Adipocyte (in vitro differentiated cells): Measurements from ENCODE around the gene ST6GALNAC4.

Experiments
- DNase-seq: peaks from one replicate; pipeline ENCODE4 v3.0.0-alpha.2; 2015; ENCODE audit warnings: low read depth
- H3K27me3 ChIP-seq: replicated peaks from 2 replicates; pipeline ENCODE4 v1.7.0; 2013; ENCODE audit warnings: mild to moderate bottlenecking, low read length, moderate library complexity; ENCODE audit not compliant: control insufficient read depth, insufficient read depth
- H3K36me3 ChIP-seq: 2 replicates; pipeline ENCODE4 v1.7.0; 2013; ENCODE audit warnings: low read length, mild to moderate bottlenecking, moderate library complexity; ENCODE audit not compliant: control insufficient read depth, insufficient read depth, severe bottlenecking
- H3K4me1 ChIP-seq: 2 replicates; pipeline ENCODE4 v1.7.0; 2013; ENCODE audit warnings: mild to moderate bottlenecking, low read length, moderate library complexity; ENCODE audit not compliant: control insufficient read depth, insufficient read depth
- H3K4me3 ChIP-seq: 2 replicates; pipeline ENCODE4 v1.7.0; 2013; ENCODE audit warnings: mild to moderate bottlenecking, low read length, moderate library complexity
- H3K9ac ChIP-seq: 2 replicates; pipeline ENCODE4 v1.7.0; 2013; ENCODE audit warnings: mild to moderate bottlenecking, low read length, moderate library complexity
- H3K9me3 ChIP-seq: 2 replicates; pipeline ENCODE4 v1.7.0; 2013; ENCODE audit warnings: mild to moderate bottlenecking, low read length, moderate library complexity; ENCODE audit not compliant: control insufficient read depth

Gene ST6GALNAC4

GRCh38 chr9:127955294-127956015 is 38.6 kb upstream of the ST6GALNAC4 start:
- no peaks in the 10 kb centered on the region for H3K27me3 ChIP-seq
- no peaks in the 10 kb centered on the region for H3K9me3 ChIP-seq
- H3K9ac ChIP-seq = no peak overlapping the region
- no peaks in the 10 kb centered on the region for H3K36me3 ChIP-seq
- no peak for DNase-seq
- no peak overlapping the region for H3K4me3 ChIP-seq
- H3K4me1 ChIP-seq = peaks cover 7% of the 10 kb centered on the region

- no peak for DNase-seq
- Histone ChIP-seq H3K36me3 (no peaks in the 10 kb centered on the region), H3K9me3 (no peaks in the 10 kb centered on the region), H3K4me1 (peaks cover 1% of the 10 kb centered on the region), H3K27me3 (no peaks in the 10 kb centered on the region), H3K4me3 (no peak overlapping the region), H3K9ac (no peak overlapping the region)
Observed at GRCh38 chr9:127954831-127955293, 38.0 kb upstream of the ST6GALNAC4 start.

DNA sequence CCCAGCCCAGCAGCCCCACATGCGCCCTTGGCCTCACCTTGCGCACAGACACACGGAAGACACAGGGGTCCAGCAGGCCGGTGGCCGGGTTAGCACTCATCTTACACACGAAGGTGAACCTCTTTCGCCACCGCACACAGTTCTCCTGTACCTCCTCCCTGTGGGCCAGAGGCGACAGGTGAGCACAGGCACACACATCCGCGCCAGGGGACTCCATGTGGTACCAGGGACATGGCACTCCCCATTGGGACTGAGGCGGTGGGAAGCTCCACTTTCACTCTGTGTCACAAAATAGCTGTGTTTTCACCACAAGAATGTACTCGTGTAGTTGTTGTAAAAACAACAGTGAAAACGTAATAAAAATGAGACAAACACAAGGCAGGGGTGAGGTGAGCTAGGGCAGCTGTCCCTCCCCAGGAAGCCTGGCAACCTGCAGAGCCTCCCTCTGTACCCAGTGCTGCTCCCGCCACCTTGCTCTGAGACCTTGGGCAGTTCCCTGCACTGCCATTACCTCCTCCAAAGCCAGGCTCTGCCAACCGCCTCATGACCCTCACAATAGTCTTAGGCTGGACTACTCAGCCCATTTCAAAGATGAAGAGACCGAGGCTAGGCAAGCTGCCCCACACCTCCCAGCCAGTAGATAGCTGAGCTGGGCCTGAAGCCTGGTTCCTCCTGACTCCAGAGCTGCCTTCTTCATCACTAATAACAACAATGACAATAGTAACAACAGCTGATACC is 37.1 kb upstream of the ST6GALNAC4 start:
- no peaks in the 10 kb centered on the region for H3K36me3 ChIP-seq
- H3K27me3 ChIP-seq = no peaks in the 10 kb centered on the region
- no peak for DNase-seq

DNA sequence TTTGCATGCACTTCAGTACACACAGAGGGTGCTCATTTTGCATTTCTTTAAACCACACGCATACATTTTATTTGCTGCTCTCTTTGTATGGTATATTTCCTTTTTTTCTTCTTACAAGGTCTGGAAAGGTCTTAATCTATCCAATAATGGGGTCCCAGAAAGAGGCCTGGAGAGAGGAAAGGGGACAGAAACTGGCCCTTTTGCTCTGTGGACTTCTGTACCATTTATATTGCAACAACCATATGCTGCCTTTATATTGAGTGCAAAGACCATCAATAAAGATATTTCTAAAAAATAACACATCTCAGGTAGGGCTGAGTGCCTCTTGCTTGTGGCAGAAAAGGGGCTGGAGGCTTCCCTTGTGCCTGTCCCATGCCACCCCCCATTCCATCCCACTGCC is 36.3 kb upstream of the ST6GALNAC4 start:
- no peak overlapping the region for H3K4me3 ChIP-seq

More for the DNA sequence above, 37.1 kb upstream of the ST6GALNAC4 start:
- Histone ChIP-seq H3K4me1 (no peaks in the 10 kb centered on the region), H3K4me3 (no peak overlapping the region), H3K9me3 (no peaks in the 10 kb centered on the region), H3K9ac (no peak overlapping the region)

DNA sequence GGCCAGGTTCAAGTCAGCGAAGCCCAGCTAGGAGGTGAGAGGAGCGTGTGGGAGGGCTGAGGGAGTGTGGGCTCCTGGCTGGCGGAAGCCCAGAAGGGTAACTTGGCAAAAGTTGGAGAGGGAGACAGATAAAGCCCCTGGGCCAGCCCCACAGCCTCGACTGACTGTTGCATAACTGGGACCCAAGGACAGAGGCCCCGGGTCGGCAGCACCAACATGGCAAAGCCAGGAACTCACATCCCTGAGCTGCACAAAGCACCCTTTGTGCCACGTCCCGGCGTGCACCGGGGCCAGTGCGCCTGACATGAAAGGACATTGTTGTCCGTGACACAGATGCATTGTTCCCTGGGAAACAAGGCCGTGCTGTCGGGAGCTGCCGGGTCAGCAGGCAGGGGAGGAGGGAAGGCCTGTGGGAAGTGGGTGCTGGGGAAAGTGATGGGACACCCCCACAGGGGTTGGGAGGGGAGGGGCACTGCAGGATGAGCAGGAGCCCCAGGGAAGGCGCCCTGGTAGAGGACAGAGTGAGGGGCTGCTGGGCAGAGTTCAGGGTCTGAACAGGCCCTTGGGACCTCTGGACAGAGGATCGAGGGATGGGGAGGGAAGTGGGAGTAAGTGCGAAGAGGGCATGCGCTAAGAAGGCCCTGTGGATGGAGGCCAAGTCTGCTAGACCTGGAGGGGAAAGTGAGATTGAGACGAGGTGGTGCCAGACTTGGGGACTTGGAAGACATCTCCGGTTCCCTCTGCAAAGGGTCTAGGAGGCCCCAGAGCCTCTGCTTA is 33.9 kb upstream of the ST6GALNAC4 start:
- no peak overlapping the region for H3K4me3 ChIP-seq
- H3K27me3 ChIP-seq = no peaks in the 10 kb centered on the region
- no peaks in the 10 kb centered on the region for H3K36me3 ChIP-seq
- peaks cover 9% of the 10 kb centered on the region for H3K4me1 ChIP-seq
- no peak overlapping the region for H3K9ac ChIP-seq
- no peak for DNase-seq
- no peaks in the 10 kb centered on the region for H3K9me3 ChIP-seq

More for the DNA sequence above, 36.3 kb upstream of the ST6GALNAC4 start:
- no peak for DNase-seq
- no peaks in the 10 kb centered on the region for H3K36me3 ChIP-seq
- H3K4me1 ChIP-seq = no peaks in the 10 kb centered on the region
- no peaks in the 10 kb centered on the region for H3K27me3 ChIP-seq
- no peak overlapping the region for H3K9ac ChIP-seq
- no peaks in the 10 kb centered on the region for H3K9me3 ChIP-seq

DNA sequence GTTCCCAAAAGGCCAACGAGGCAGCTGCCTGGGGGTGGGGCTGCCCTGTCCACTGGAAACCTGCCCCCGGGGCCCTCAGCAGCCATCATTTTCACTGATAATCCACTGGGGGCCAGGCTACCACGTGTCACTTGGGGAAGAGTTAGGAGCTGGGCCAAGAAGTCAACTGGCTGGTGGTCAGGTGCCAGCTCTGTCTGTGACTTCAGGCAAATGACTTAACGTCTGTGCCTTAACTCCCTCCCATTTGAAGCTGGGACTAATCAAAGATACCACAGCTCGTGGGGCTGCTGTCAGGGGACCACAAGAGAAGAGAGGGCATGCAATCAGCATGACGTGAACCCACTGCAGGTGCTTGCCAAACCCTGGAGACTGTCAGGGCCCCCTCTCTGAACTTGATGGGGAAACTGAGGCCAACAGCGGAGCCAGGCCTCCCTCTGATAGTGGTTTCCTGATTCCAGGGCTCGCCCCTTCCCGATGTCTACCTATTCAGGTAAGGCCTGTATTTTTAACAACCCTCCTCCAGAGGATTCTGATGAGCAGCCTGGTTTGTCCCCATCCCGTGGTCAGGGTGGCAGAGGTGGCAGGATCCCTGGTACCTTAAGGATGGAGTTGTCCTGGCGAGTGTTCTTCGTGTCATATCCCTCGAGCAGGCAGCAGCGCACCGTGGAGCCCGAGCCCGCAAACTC is 33.1 kb upstream of the ST6GALNAC4 start:
- Histone ChIP-seq H3K36me3 (peaks cover 5% of the 10 kb centered on the region), H3K27me3 (no peaks in the 10 kb centered on the region), H3K9ac (no peak overlapping the region), H3K4me1 (peaks cover 9% of the 10 kb centered on the region), H3K4me3 (no peak overlapping the region), H3K9me3 (no peaks in the 10 kb centered on the region)
- no peak for DNase-seq

- Histone ChIP-seq H3K9me3 (no peaks in the 10 kb centered on the region), H3K4me3 (no peak overlapping the region), H3K36me3 (peaks cover 16% of the 10 kb centered on the region), H3K9ac (no peak overlapping the region), H3K4me1 (peaks cover 9% of the 10 kb centered on the region), H3K27me3 (no peaks in the 10 kb centered on the region)
- no peak for DNase-seq
Observed at GRCh38 chr9:127947841-127948710, 31.2 kb upstream of the ST6GALNAC4 start.

DNA sequence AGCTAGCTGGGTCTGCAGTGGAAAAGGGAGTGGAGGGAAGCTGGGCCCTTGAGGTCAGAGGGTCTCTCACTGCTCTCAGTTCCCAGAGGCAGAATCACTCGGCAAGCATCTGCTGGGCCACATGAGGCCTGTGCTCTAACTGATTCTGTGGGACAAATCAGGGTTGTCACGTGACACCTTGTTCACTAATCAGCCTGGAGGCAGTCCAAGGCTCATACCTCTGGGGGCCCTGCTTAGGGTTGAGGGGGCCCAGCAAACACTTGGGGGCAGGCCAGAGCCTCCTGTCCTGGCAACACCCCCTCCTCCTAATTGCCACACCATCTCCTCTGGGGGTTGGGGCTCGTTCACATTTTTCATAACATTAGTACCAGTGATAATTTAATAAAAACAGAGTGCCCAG is 29.9 kb upstream of the ST6GALNAC4 start:
- H3K27me3 ChIP-seq = no peaks in the 10 kb centered on the region
- no peaks in the 10 kb centered on the region for H3K9me3 ChIP-seq
- no peak overlapping the region for H3K4me3 ChIP-seq
- H3K9ac ChIP-seq = peak overlapping the region; percentile 34
- H3K36me3 ChIP-seq = peaks cover 21% of the 10 kb centered on the region
- no peak for DNase-seq
- peaks cover 9% of the 10 kb centered on the region for H3K4me1 ChIP-seq

DNA sequence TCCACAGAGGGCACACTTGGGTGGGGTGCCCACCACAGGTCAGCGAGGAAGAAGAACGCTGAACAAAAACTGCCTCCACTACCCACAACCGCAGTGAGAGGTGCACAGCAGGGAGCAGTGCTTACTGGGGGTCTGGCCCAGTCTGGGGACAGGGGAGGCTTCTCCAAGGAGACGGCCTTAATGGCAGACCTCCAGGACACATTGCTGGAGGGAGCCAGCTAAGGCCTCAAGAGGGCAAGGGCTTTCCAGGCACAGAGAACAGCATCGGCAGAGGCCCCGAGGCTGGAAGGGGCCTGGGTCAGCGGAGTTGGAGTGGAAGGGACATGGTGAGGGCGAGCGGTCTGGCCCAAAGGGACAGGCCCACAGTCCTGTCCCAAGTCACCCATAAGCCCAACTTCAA is 29.1 kb upstream of the ST6GALNAC4 start:
- no peak for DNase-seq
- Histone ChIP-seq H3K4me3 (no peak overlapping the region), H3K36me3 (peaks cover 21% of the 10 kb centered on the region)

DNA sequence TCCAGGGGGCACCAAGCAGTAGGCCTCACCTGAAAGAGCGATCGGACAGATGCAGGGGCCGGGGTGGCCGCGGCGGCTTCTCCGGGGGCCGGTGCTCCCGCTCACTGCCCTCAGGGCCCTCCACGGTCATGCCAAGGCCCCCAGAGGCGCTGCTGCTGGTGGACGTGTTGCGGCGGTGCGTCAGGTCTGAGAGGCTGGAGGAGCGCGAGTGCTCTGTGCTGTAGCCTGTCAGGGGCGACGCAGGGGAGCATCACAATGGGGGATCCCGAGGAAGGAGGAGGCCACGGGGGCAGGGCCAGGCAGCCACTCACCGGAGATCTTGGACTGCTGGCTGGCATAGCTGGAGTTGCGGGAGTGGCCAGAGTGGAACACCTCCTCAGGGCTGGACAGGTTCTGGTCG is 28.5 kb upstream of the ST6GALNAC4 start:
- Histone ChIP-seq H3K27me3 (no peaks in the 10 kb centered on the region), H3K4me3 (no peak overlapping the region), H3K9ac (no peak overlapping the region), H3K36me3 (peaks cover 21% of the 10 kb centered on the region), H3K4me1 (peaks cover 9% of the 10 kb centered on the region), H3K9me3 (no peaks in the 10 kb centered on the region)
- DNase-seq = no peak

More for the DNA sequence above, 29.1 kb upstream of the ST6GALNAC4 start:
- Histone ChIP-seq H3K27me3 (no peaks in the 10 kb centered on the region), H3K9ac (no peak overlapping the region), H3K9me3 (no peaks in the 10 kb centered on the region), H3K4me1 (peaks cover 9% of the 10 kb centered on the region)
